ENCODE measurements around the gene SPTBN4.
"Not testable (repeated sequence)": the region's sequence is repeated elsewhere in the genome, so short reads cannot be mapped to it uniquely, and the experiment has no call there.

DNA sequence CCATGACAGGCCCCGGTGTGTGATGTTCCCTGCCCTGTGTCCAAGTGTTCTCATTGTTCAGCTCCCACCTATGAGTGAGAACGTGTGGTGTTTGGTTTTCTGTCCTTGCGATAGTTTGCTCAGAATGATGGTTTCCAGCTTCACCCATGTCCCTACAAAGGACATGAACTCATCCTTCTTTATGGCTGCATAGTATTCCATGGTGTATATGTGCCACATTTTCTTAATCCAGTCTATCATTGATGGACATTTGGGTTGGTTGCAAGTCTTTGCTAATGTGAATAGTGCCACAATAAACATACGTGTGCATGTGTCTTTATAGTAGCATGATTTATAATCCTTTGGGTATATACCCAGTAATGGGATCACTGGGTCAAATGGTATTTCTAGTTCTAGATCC is 80.4 kb downstream of the SPTBN4 start:
- TF ChIP-seq, protein P1, sequence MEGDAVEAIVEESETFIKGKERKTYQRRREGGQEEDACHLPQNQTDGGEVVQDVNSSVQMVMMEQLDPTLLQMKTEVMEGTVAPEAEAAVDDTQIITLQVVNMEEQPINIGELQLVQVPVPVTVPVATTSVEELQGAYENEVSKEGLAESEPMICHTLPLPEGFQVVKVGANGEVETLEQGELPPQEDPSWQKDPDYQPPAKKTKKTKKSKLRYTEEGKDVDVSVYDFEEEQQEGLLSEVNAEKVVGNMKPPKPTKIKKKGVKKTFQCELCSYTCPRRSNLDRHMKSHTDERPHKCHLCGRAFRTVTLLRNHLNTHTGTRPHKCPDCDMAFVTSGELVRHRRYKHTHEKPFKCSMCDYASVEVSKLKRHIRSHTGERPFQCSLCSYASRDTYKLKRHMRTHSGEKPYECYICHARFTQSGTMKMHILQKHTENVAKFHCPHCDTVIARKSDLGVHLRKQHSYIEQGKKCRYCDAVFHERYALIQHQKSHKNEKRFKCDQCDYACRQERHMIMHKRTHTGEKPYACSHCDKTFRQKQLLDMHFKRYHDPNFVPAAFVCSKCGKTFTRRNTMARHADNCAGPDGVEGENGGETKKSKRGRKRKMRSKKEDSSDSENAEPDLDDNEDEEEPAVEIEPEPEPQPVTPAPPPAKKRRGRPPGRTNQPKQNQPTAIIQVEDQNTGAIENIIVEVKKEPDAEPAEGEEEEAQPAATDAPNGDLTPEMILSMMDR (IDR thresholded peaks at IDR 0.05), result not testable (repeated sequence)
- not testable (repeated sequence) for TF ChIP-seq POLR2A (IDR thresholded peaks at IDR 0.05)
